Measurements from ENCODE around the gene GLI3. TPM values are rescaled to one million over a fixed set of nuclear protein-coding genes. Genes with fewer than 3 reads are reported as not detected.

GLI3 gene
- polyA plus RNA-seq, 1 of the 3 experiments (the other 2 are of a cell fraction) = 0.08 TPM

DNA sequence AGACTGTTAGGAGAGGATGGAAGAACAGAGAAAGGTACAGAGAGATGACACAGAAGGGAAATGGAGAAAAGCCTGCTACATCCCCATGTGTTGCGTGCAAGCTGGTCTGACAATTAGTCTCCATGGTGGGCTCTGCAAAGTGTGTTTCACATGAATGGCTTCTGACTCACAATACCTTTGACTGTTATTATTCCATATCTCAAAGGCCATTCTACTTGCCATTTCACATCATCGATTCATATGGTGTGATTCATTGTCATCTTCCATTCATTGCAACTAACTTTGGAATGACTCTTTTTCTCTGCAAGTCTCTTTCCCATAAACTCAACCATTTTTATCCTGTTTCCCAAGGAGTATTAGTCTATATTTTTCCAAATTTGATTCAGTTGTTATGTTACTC, 325.2 kb downstream of the GLI3 start (continued):
- TF ChIP-seq, protein P1, sequence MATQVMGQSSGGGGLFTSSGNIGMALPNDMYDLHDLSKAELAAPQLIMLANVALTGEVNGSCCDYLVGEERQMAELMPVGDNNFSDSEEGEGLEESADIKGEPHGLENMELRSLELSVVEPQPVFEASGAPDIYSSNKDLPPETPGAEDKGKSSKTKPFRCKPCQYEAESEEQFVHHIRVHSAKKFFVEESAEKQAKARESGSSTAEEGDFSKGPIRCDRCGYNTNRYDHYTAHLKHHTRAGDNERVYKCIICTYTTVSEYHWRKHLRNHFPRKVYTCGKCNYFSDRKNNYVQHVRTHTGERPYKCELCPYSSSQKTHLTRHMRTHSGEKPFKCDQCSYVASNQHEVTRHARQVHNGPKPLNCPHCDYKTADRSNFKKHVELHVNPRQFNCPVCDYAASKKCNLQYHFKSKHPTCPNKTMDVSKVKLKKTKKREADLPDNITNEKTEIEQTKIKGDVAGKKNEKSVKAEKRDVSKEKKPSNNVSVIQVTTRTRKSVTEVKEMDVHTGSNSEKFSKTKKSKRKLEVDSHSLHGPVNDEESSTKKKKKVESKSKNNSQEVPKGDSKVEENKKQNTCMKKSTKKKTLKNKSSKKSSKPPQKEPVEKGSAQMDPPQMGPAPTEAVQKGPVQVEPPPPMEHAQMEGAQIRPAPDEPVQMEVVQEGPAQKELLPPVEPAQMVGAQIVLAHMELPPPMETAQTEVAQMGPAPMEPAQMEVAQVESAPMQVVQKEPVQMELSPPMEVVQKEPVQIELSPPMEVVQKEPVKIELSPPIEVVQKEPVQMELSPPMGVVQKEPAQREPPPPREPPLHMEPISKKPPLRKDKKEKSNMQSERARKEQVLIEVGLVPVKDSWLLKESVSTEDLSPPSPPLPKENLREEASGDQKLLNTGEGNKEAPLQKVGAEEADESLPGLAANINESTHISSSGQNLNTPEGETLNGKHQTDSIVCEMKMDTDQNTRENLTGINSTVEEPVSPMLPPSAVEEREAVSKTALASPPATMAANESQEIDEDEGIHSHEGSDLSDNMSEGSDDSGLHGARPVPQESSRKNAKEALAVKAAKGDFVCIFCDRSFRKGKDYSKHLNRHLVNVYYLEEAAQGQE (IDR thresholded peaks at IDR 0.05; ENCODE audit: low read depth, low read length) = no peak
- TF ChIP-seq EP300 (IDR thresholded peaks at IDR 0.05; ENCODE audit: borderline replicate concordance in 1 of 2, low read depth in 1 of 2, low read length in 1 of 2) (peak in 1 of 2 experiments; percentile 78; a peak in 2 of 4 replicates), RXRA (IDR thresholded peaks at IDR 0.05; ENCODE audit: borderline replicate concordance, low read depth) (no peak), MEF2A (IDR thresholded peaks at IDR 0.05; ENCODE audit: borderline replicate concordance, low read depth) (no peak)
- TF ChIP-seq, protein P2, sequence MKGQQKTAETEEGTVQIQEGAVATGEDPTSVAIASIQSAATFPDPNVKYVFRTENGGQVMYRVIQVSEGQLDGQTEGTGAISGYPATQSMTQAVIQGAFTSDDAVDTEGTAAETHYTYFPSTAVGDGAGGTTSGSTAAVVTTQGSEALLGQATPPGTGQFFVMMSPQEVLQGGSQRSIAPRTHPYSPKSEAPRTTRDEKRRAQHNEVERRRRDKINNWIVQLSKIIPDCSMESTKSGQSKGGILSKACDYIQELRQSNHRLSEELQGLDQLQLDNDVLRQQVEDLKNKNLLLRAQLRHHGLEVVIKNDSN (IDR thresholded peaks at IDR 0.05; ENCODE audit: borderline replicate concordance, low read depth) = no peak

Small RNA genes lying within 50 kb of the gene (small RNA-seq; reads per million reads assigned to genes)
- gene HMGN2P30 = 0 reads per million in 7 experiments

Data from SK-N-SH (cell line).